ENCODE results near the gene LLCFC1. TPM values are rescaled to one million over a fixed set of nuclear protein-coding genes. Genes with fewer than 3 reads are reported as not detected.

The LLCFC1 gene
- total RNA-seq, 1 experiment from 2014 or later: not detected

- POLR2A ChIA-PET: no interaction called here
- Mint-ChIP-seq H3K27me3 (ENCODE audit: low read depth) (no peaks in the 10 kb centered on the region; the same call in 1 of the 2 replicates), H3K9me3 (peaks cover 7% of the 10 kb centered on the region), H3K4me1 (peaks cover 8% of the 10 kb centered on the region), H3K27ac (no peak overlapping the region), H3K36me3 (no peaks in the 10 kb centered on the region), H3K4me3 (no peak overlapping the region)
- TF ChIP-seq ESRRA (CRISPR knock-in tag; IDR thresholded peaks at IDR 0.05; ENCODE audit: borderline replicate concordance) (no peak), ZNF671 (CRISPR knock-in tag; IDR thresholded peaks at IDR 0.05) (no peak), KAT7 (CRISPR knock-in tag; IDR thresholded peaks at IDR 0.05; ENCODE audit: borderline replicate concordance) (no peak), ZBTB43 (CRISPR knock-in tag; IDR thresholded peaks at IDR 0.05) (no peak), HMGXB4 (CRISPR knock-in tag; IDR thresholded peaks at IDR 0.05) (no peak), MYBL2 (CRISPR knock-in tag; IDR thresholded peaks at IDR 0.05) (no peak), E2F4 (CRISPR knock-in tag; IDR thresholded peaks at IDR 0.05; ENCODE audit: borderline replicate concordance, low read depth) (no peak), PREB (CRISPR knock-in tag; IDR thresholded peaks at IDR 0.05; ENCODE audit: borderline replicate concordance) (no peak), TP53 (CRISPR knock-in tag; IDR thresholded peaks at IDR 0.05) (no peak), IRF2 (CRISPR knock-in tag; IDR thresholded peaks at IDR 0.05; ENCODE audit: borderline replicate concordance, low read depth) (no peak), HMGA2 (CRISPR knock-in tag; IDR thresholded peaks at IDR 0.05) (no peak), RORB (CRISPR knock-in tag; IDR thresholded peaks at IDR 0.05) (no peak)
- DNase-seq (ENCODE audit: low spot score) (no peak), ATAC-seq (no peak)
- CTCF ChIA-PET: interaction anchor here (0.7 to 1.5 kb wide), 3 partner anchors 14 to 320 kb away, joined by 3 to 7 read pairs (median 6); no protein-coding TSS in a partner anchor
Measured at GRCh38 chr7:142894985-142895593, 44.2 kb upstream of the LLCFC1 start.

- H3K36me3 Mint-ChIP-seq: no peaks in the 10 kb centered on the region
- peaks cover under 1% of the 10 kb centered on the region for H3K9me3 Mint-ChIP-seq
- peaks cover 8% of the 10 kb centered on the region for H3K4me1 Mint-ChIP-seq
- H3K27ac Mint-ChIP-seq: no peak overlapping the region
- H3K27me3 Mint-ChIP-seq (ENCODE audit: low read depth): peaks cover under 1% of the 10 kb centered on the region; the same call in 1 of the 2 replicates
- ChIA-PET POLR2A (no interaction called here), CTCF (no interaction called here)
- TF ChIP-seq SMAD3 (CRISPR knock-in tag; IDR thresholded peaks at IDR 0.05; ENCODE audit: borderline replicate concordance) (no peak), FOXP4 (CRISPR knock-in tag; IDR thresholded peaks at IDR 0.05) (no peak), ATF2 (CRISPR knock-in tag; IDR thresholded peaks at IDR 0.05; ENCODE audit: borderline replicate concordance, low read depth) (no peak), ATF6 (CRISPR knock-in tag; IDR thresholded peaks at IDR 0.05) (no peak), NR1H2 (CRISPR knock-in tag; IDR thresholded peaks at IDR 0.05) (no peak), TP53 (CRISPR knock-in tag; IDR thresholded peaks at IDR 0.05) (no peak), SP1 (CRISPR knock-in tag; conservative IDR thresholded peaks at IDR 0.05) (no peak), USF2 (CRISPR knock-in tag; IDR thresholded peaks at IDR 0.05) (no peak)
- ATAC-seq (no peak), DNase-seq (ENCODE audit: low spot score) (no peak)
- H3K4me3 Mint-ChIP-seq: no peak overlapping the region
Measured at GRCh38 chr7:142896151-142896550, 43.1 kb upstream of the LLCFC1 start.
